Measurements from ENCODE around the gene ABCC9.

- no peak for TF ChIP-seq POLR2AphosphoS5 (IDR thresholded peaks at IDR 0.05; ENCODE audit: insufficient read depth in 1 of 2, low read depth in 1 of 2)
- no peak for TF ChIP-seq POLR2A (IDR thresholded peaks at IDR 0.05)
- TF ChIP-seq CTCF (IDR thresholded peaks at IDR 0.05) = no peak
Measured at GRCh38 chr12:21806255-21806654, 135.0 kb downstream of the ABCC9 start.
